A673 (cell line): ENCODE results near the gene LRP8. TPM values are rescaled to one million over a fixed set of nuclear protein-coding genes. Genes with fewer than 3 reads are reported as not detected.

Experiments used
- BruUV-seq: library from RNA; stranded (reverse); fragments of 400-500 nt; replicated peaks from 2 replicates; lab custom pipeline; 2021; lab: Mats Ljungman, UMichigan
- CTCF ChIA-PET: fragments of 300-600 bp; sonication (Branson Sonifier 250); formaldehyde crosslinking; loops from one replicate; lab custom pipeline; 2022; ENCODE audit warnings: antibody characterized with exemption; lab: Charles Lee
- POLR2A ChIA-PET: fragments of 300-600 bp; sonication (Branson Sonifier 250); formaldehyde crosslinking; loops from one replicate; lab custom pipeline; 2022; ENCODE audit warnings: antibody characterized with exemption; ENCODE audit not compliant: low non-redundant PET; lab: Charles Lee
- DNase-seq: peaks from one replicate; pipeline ENCODE4 v3.0.0-alpha.2; 2015; ENCODE audit warnings: low spot score
- H3K27ac ChIP-seq: fragments of 200-600 bp; sonication (generic); 2 replicates; pipeline ENCODE4 v1.5.1; 2016; ENCODE audit warnings: mixed run types, low read depth, mild to moderate bottlenecking, mixed read lengths, antibody characterized with exemption, low read length; ENCODE audit not compliant: poor library complexity, severe bottlenecking
- H3K27me3 ChIP-seq: fragments of 200-600 bp; sonication (generic); replicated peaks from 2 replicates; pipeline ENCODE4 v1.6.1; 2017; ENCODE audit warnings: mixed run types, low read depth, mild to moderate bottlenecking, mixed read lengths, antibody characterized with exemption, low read length; ENCODE audit not compliant: insufficient read depth, poor library complexity
- H3K36me3 ChIP-seq: fragments of 200-600 bp; sonication (generic); 2 replicates; pipeline ENCODE4 v1.6.1; 2016; ENCODE audit warnings: mixed run types, mild to moderate bottlenecking, mixed read lengths, antibody characterized with exemption, low read length; ENCODE audit not compliant: insufficient read depth, poor library complexity, severe bottlenecking
- H3K4me1 ChIP-seq: fragments of 200-600 bp; sonication (generic); 2 replicates; pipeline ENCODE4 v1.6.1; 2017; ENCODE audit warnings: mixed run types, mild to moderate bottlenecking, mixed read lengths, antibody characterized with exemption, low read length; ENCODE audit not compliant: insufficient read depth, poor library complexity, severe bottlenecking
- H3K4me3 ChIP-seq: fragments of 200-600 bp; sonication (generic); 2 replicates; pipeline ENCODE4 v1.5.1; 2016; ENCODE audit warnings: low read depth, mixed run types, mild to moderate bottlenecking, mixed read lengths, low read length; ENCODE audit not compliant: poor library complexity, severe bottlenecking
- H3K9me3 ChIP-seq: fragments of 200-600 bp; sonication (generic); 2 replicates; pipeline ENCODE4 v1.6.1; 2016; ENCODE audit warnings: mixed run types, low read depth, mild to moderate bottlenecking, mixed read lengths, antibody characterized with exemption, low read length; ENCODE audit not compliant: poor library complexity, severe bottlenecking
- EZH2 ChIP-seq: fragments of 200-600 bp; sonication (generic); IDR thresholded peaks from 2 replicates; pipeline ENCODE4 v1.6.1; 2017; ENCODE audit warnings: borderline replicate concordance, low read depth, mild to moderate bottlenecking, mixed read lengths, antibody characterized with exemption, low read length; ENCODE audit not compliant: poor library complexity, severe bottlenecking
- intact Hi-C: fragments of 100-400 bp; cut with micrococcal nuclease; formaldehyde crosslinking; loops from one replicate; pipeline ENCODE4 v1.10.0; 2022; ENCODE audit not compliant: unreplicated experiment
- total RNA-seq: library from RNA; stranded (reverse); gene quantifications from 2 replicates; pipeline ENCODE4 v1.2.3, GENCODE V29; 2021
- TF ChIP-seq, protein P1 (sequence below): fragments of 300-800, 200-600 bp; sonication (generic); conservative IDR thresholded peaks from 2 replicates; pipeline ENCODE4 v1.5.1; 2017; ENCODE audit warnings: low read depth, mild to moderate bottlenecking, antibody characterized with exemption, low read length, moderate library complexity, mixed read lengths

Gene LRP8
- total RNA-seq, 1 experiment from 2014 or later = 24.7 TPM

DNA sequence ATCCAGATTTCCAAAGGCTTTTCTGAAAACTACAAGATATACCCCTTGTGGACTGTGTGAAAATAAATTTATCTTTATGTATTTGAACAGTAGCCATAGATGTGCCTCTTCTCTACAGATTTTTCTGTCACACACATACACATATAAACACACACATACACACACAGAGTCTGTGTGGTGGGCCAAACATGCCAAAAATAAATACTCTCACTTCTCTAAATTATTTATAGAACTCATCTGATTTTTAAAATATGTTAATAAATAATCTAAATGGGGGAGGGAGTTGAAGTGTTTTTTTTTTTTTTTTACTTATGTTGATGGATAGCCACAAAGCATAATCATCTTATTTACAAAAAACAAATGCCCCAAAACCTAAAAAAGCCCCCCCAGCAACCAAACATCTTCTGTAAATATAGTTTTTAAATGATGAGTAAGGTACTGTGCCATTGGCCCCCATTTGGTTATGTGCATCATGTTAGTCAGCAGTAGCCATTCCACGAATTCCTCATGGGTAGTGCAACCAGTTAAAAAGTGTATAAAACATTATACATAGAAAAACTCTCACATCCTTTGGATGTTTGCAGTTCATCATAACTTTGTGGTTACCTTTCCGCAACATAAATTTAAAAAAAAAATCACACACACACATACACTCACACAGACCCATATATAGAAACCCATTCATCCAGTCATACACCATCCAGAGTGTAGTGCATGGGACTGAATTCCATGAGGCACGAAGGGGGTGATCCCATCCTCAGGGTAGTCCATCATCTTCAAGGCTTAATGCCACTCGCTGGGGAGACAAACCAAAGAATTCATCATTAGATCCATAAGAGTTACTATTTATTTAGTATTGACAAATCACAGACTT lies 81.4 kb downstream of the LRP8 start:
- ChIA-PET POLR2A (interaction anchor here (0.6 kb wide), 1 partner anchor 15 kb away, joined by 3 read pairs; no protein-coding TSS in a partner anchor), CTCF (no interaction called here)
- BruUV-seq = no TSS peak
- peaks cover 30% of the 10 kb centered on the region for H3K27me3 ChIP-seq
- no peak overlapping the region for H3K4me3 ChIP-seq
- no peak for TF ChIP-seq EZH2
- TF ChIP-seq, protein P1, sequence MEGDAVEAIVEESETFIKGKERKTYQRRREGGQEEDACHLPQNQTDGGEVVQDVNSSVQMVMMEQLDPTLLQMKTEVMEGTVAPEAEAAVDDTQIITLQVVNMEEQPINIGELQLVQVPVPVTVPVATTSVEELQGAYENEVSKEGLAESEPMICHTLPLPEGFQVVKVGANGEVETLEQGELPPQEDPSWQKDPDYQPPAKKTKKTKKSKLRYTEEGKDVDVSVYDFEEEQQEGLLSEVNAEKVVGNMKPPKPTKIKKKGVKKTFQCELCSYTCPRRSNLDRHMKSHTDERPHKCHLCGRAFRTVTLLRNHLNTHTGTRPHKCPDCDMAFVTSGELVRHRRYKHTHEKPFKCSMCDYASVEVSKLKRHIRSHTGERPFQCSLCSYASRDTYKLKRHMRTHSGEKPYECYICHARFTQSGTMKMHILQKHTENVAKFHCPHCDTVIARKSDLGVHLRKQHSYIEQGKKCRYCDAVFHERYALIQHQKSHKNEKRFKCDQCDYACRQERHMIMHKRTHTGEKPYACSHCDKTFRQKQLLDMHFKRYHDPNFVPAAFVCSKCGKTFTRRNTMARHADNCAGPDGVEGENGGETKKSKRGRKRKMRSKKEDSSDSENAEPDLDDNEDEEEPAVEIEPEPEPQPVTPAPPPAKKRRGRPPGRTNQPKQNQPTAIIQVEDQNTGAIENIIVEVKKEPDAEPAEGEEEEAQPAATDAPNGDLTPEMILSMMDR = no peak
- no peaks in the 10 kb centered on the region for H3K4me1 ChIP-seq
- no peak overlapping the region for H3K27ac ChIP-seq
- DNase-seq = no peak
- no peaks in the 10 kb centered on the region for H3K36me3 ChIP-seq
- no peaks in the 10 kb centered on the region for H3K9me3 ChIP-seq
- intact Hi-C loops = no loop called here

DNA sequence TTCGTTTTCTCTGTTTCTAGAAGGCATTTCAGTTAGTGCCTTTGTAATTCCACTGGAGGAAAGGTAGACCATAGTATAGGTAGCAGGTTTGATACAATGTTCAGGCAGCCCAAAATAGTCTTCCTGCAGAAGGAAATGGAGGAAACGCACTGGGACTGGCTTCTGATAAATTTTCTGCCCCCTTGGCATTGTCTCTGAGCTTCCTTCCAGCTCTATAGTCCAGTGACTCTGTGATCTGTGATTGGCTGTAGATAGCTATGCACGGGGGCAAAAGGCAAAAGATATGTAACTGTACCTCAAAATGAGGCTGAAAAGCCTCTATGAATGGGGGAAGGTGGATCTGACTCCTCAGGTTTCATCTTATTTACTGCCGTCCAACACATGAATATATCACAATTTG lies 83.7 kb downstream of the LRP8 start:
- H3K36me3 ChIP-seq = no peaks in the 10 kb centered on the region
- no peaks in the 10 kb centered on the region for H3K9me3 ChIP-seq
- CTCF ChIA-PET = no interaction called here
- H3K4me3 ChIP-seq = no peak overlapping the region
- H3K27ac ChIP-seq = no peak overlapping the region
- H3K4me1 ChIP-seq = peaks cover 2% of the 10 kb centered on the region
- no peak for TF ChIP-seq EZH2
- TF ChIP-seq, protein P1 = no peak
- intact Hi-C loops = no loop called here
- BruUV-seq = no TSS peak
- POLR2A ChIA-PET = no interaction called here
- H3K27me3 ChIP-seq = peaks cover 9% of the 10 kb centered on the region
- no peak for DNase-seq

DNA sequence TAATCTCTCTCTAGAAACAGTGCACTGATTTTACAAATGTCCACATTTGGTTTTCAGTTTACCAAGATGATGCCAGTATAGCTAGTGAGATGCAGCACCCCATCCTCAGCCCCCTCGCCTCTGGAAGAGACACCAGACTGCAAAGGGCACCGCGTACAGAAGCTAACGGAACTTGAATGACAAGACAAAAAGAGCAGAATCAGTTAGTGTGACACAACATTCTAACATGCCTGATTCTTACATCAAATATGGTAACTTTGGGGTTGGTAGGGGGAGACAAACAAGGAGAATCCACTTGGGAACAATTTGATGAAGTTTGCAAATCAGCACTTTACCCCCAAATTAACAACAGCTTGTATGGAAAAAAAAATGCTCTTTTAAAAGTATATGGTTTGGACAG lies 85.5 kb downstream of the LRP8 start:
- intact Hi-C loops = no loop called here
- no TSS peak for BruUV-seq
- POLR2A ChIA-PET = no interaction called here
- CTCF ChIA-PET = no interaction called here
- DNase-seq = no peak
- TF ChIP-seq, protein P1 = no peak
- no peak overlapping the region for H3K27ac ChIP-seq
- H3K36me3 ChIP-seq = no peaks in the 10 kb centered on the region
- H3K4me1 ChIP-seq = peaks cover 5% of the 10 kb centered on the region
- no peak overlapping the region for H3K4me3 ChIP-seq
- peaks cover 8% of the 10 kb centered on the region for H3K27me3 ChIP-seq
- H3K9me3 ChIP-seq = no peaks in the 10 kb centered on the region
